Adrenal gland (tissue), 12 donors: ENCODE data around the gene IPO9. TPM values are rescaled to one million over a fixed set of nuclear protein-coding genes. Genes with fewer than 3 reads are reported as not detected.

Experiments used
- DNase-seq, 7 donors: peaks; one replicate each; pipeline ENCODE4 v3.0.0-alpha.2; 2019 to 2020
- H3K27ac ChIP-seq, 5 donors: fragments of 200-600 bp; sonication (generic) in 4 of 5; 1 replicate in 3 of 5; 2 replicates in 2 of 5; pipeline versions ENCODE4 v1.5.1 to v1.8.0; 2016 to 2020; ENCODE audit warnings: mild to moderate bottlenecking in 1 of 5
- H3K27me3 ChIP-seq: fragments of 200-600 bp; 2 replicates; pipeline ENCODE4 v1.8.0; 2021
- H3K36me3 ChIP-seq, 2 donors: fragments of 200-600 bp; replicated peaks in 1 of 2; 1 replicate in 1 of 2; 2 replicates in 1 of 2; pipeline versions ENCODE4 v1.5.1 to v1.8.0; 2018 to 2022
- H3K4me1 ChIP-seq, 2 donors: fragments of 200-600 bp; replicated peaks in 1 of 2; 1 replicate in 1 of 2; 2 replicates in 1 of 2; pipeline versions ENCODE4 v1.5.1 to v1.8.0; 2018 to 2021
- H3K4me3 ChIP-seq, 4 donors: fragments of 200-600 bp; sonication (generic) in 3 of 4; one replicate each; pipeline ENCODE4 v1.5.1; 2016 to 2018
- H3K9me3 ChIP-seq, 3 donors: fragments of 200-600 bp; sonication (generic) in 1 of 3; replicated peaks in 1 of 3; 1 replicate in 2 of 3; 2 replicates in 1 of 3; pipeline versions ENCODE4 v1.5.1 to v1.8.0; 2016 to 2021
- POLR2A ChIP-seq, 2 donors: fragments of 450-650 bp; IDR thresholded peaks; one replicate each; pipeline ENCODE4 v1.6.1; 2017; ENCODE audit warnings: antibody characterized with exemption in 2 of 2, mild to moderate bottlenecking in 2 of 2, moderate library complexity in 1 of 2
- WGBS, 4 donors: extraction: QIAGEN DNeasy Blood & Tissue Kit in 2 of 4; methylation state at CpG; one replicate each; pipeline versions ENCODE4 v1.1.5 to v1.1.7; 2013 to 2017; 5-methylcytosine and 5-hydroxymethylcytosine counted together
- intact Hi-C, 2 donors: fragments of 100-400 bp; cut with DNase I; formaldehyde crosslinking; loops; one replicate each; pipeline versions ENCODE4 v1.14.1 to v1.15.0; 2022 to 2023
- polyA plus RNA-seq, 3 donors: library from polyadenylated mRNA; stranded (reverse); fragments of 200-250 nt in 2 of 3; fragments of 350-450 nt in 1 of 3; fragmentation: Illumina TruSeq in 1 of 3; extraction: RNeasy Lipid Tissue Mini Kit (QIAGEN cat#74804) in 1 of 3; gene quantifications; one replicate each; pipeline ENCODE4 v1.2.3, GENCODE V29; 2013 to 2014
- total RNA-seq, 9 donors: library from RNA; depleted of rRNA in 4 of 9; stranded (reverse); fragments of >200 nt in 4 of 9; fragments of 120-200 nt in 1 of 9; fragmentation: NEBNext Ultra II Directional in 1 of 9; extraction: Animal tissue kit (Norgen Biotek cat#: 25700) in 1 of 9; gene quantifications; one replicate each; pipeline versions ENCODE4 v1.1.0 to v1.2.4, GENCODE V29; 2013 to 2023
- TF ChIP-seq, protein P1 (sequence below), 6 experiments: fragments of 450-650 bp in 4 of 6; fragments of 200-600 bp in 2 of 6; sonication (generic) in 1 of 6; IDR thresholded peaks; 1 replicate in 5 of 6; 2 replicates in 1 of 6; pipeline versions ENCODE4 v1.5.1 to v1.8.0; 2016 to 2021; ENCODE audit warnings: antibody characterized with exemption in 6 of 6, mild to moderate bottlenecking in 2 of 6, moderate library complexity in 1 of 6
- donor health status: healthy with polysubstance abuse.
- donor health status: Bipolar disorder and iron deficiency.
- donor health status: DM: yes; HTN: yes; CAD: no.
- donor health status: DM: no; HTN: no; CAD: no.
- donor health status: DM: no; HTN: no; CAD: no.
- donor health status: DM: yes; HTN: yes; CAD: no.

IPO9 gene
- total and polyA plus RNA-seq, 12 donors: 13.6 to 45.2 (median 28.5) TPM

GRCh38 chr1:201903135-201903534, 74.2 kb downstream of the IPO9 start:
- WGBS, 4 donors: 49 to 83% (median 55%) methylated on average over 5 of the region's 5 CpGs
- Histone ChIP-seq H3K9me3 (no peaks in the 10 kb centered on the region), H3K27me3 (no peaks in the 10 kb centered on the region), H3K27ac (peak overlapping the region in 3 of 5 donors; percentile 63 to 89 (median 78)), H3K4me1 (peaks cover 16 to 54% of the 10 kb centered on the region in 2 donors), H3K36me3 (peaks cover 0 to 15% of the 10 kb centered on the region in 2 donors), H3K4me3 (no peak overlapping the region)
- no peak for TF ChIP-seq POLR2A (IDR thresholded peaks at IDR 0.05)
- TF ChIP-seq, protein P1, sequence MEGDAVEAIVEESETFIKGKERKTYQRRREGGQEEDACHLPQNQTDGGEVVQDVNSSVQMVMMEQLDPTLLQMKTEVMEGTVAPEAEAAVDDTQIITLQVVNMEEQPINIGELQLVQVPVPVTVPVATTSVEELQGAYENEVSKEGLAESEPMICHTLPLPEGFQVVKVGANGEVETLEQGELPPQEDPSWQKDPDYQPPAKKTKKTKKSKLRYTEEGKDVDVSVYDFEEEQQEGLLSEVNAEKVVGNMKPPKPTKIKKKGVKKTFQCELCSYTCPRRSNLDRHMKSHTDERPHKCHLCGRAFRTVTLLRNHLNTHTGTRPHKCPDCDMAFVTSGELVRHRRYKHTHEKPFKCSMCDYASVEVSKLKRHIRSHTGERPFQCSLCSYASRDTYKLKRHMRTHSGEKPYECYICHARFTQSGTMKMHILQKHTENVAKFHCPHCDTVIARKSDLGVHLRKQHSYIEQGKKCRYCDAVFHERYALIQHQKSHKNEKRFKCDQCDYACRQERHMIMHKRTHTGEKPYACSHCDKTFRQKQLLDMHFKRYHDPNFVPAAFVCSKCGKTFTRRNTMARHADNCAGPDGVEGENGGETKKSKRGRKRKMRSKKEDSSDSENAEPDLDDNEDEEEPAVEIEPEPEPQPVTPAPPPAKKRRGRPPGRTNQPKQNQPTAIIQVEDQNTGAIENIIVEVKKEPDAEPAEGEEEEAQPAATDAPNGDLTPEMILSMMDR (IDR thresholded peaks at IDR 0.05): no peak
- DNase-seq: peak in 2 of 7 donors; percentile 39 to 57
- intact Hi-C loops: no loop called here

DNA sequence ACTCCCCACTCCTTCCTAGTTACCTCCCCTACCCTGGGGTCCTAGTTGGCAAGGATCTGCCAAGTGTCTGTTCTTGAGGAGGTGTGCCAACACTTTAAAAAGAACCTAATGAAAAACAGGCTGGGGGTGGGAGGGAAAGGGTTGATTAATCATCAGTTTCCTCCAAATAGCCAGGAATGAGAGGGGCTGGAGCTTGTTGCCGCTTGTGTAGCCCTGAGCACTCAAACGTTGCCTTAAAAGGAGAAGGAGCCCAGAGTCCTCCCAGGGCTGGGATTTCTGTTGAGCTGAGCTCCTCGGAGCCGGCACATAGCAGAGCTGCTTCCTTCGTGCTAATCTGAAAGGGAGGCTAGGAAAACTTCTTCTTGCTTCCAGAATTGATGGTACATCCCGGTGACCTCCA, 75.6 kb downstream of the IPO9 start:
- 29 to 42% (median 38%) methylated on average over 6 of the region's 6 CpGs for WGBS, 4 donors
- H3K4me3 ChIP-seq: no peak overlapping the region
- peaks cover 16 to 54% of the 10 kb centered on the region in 2 donors for H3K4me1 ChIP-seq
- no peak for TF ChIP-seq POLR2A (IDR thresholded peaks at IDR 0.05)
- TF ChIP-seq, protein P1 (IDR thresholded peaks at IDR 0.05): no peak
- no peaks in the 10 kb centered on the region for H3K9me3 ChIP-seq
- intact Hi-C loops: no loop called here
- H3K36me3 ChIP-seq: peaks cover 0 to 4% of the 10 kb centered on the region in 2 donors
- DNase-seq: peak in 1 of 7 donors; percentile 42
- peak overlapping the region in 4 of 5 donors; percentile 19 to 83 (median 70) for H3K27ac ChIP-seq
- no peaks in the 10 kb centered on the region for H3K27me3 ChIP-seq

GRCh38 chr1:201905234-201905890, 76.4 kb downstream of the IPO9 start:
- Histone ChIP-seq H3K36me3 (no peaks in the 10 kb centered on the region), H3K9me3 (no peaks in the 10 kb centered on the region), H3K4me3 (no peak overlapping the region), H3K27ac (peak overlapping the region in 4 of 5 donors; percentile 19 to 83 (median 70)), H3K27me3 (no peaks in the 10 kb centered on the region), H3K4me1 (peaks cover 16 to 53% of the 10 kb centered on the region in 2 donors)
- WGBS, 4 donors: 20 to 37% (median 33%) methylated on average over 3 to 6 of the region's 6 CpGs
- no peak for TF ChIP-seq POLR2A (IDR thresholded peaks at IDR 0.05)
- TF ChIP-seq, protein P1 (IDR thresholded peaks at IDR 0.05): no peak
- no peak for DNase-seq
- intact Hi-C loops: no loop called here

DNA sequence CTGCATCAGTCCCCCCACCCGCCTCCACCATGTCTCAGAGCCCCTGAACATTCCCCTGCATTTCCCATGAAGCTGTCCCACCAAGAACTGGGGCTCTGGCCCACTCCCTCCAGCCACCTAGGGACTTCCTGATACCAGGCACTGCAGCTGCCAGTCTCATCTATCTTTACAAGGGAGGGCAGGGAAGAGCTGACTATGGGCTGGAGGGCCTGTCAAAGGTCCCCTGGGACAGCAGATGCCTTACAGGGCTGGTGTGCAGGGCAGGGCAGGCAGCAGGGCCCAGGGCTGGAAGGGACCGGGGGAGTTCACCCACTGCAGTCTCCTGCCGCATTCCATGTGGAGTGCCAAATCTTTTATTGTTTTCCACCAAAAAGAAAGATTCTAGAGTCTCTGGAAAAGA, 77.4 kb downstream of the IPO9 start:
- Histone ChIP-seq H3K9me3 (no peaks in the 10 kb centered on the region), H3K4me1 (peaks cover 16 to 45% of the 10 kb centered on the region in 2 donors), H3K4me3 (no peak overlapping the region), H3K27ac (peak overlapping the region in 3 of 5 donors; percentile 23 to 83 (median 78)), H3K36me3 (no peaks in the 10 kb centered on the region), H3K27me3 (no peaks in the 10 kb centered on the region)
- DNase-seq: no peak
- intact Hi-C loops: no loop called here
- no peak for TF ChIP-seq POLR2A (IDR thresholded peaks at IDR 0.05)
- TF ChIP-seq, protein P1 (IDR thresholded peaks at IDR 0.05): no peak
- WGBS, 4 donors: 86 to 94% (median 91%) methylated on average over 2 to 3 of the region's 3 CpGs
